ENCODE measurements around the gene AFF3.

The AFF3 gene

DNA sequence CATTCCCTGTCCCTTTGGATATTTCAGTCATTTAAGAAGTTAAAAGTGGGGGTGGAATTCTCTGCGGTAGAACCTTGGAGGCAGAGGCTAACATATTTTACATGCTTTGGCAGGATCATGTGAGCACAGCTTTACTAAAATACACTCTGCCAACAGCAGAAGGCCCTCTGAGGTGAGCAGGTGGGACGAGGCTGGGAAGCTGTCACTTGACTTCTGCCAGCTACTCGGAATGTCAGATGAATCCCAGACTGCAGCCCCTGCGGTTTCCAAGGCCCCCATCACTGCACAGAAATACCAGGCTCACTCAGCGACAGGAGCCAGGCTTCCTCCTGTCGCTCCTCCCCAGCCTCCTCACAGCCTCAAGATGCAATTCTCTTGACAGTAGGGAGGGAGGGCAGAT lies 431.7 kb downstream of the AFF3 start:
- Histone ChIP-seq H3K9ac (no peak overlapping the region), H4K20me1 (no peaks in the 10 kb centered on the region), H3K4me3 (no peak overlapping the region), H3K27me3 (no peaks in the 10 kb centered on the region), H3K27ac (no peak overlapping the region), H3K36me3 (no peaks in the 10 kb centered on the region), H3K9me3 (no peaks in the 10 kb centered on the region), H3K4me2 (no peak overlapping the region), H3K4me1 (no peaks in the 10 kb centered on the region)
- no peak for TF ChIP-seq Cebpa-rat (IDR thresholded peaks at IDR 0.05)

- H3K36me3 ChIP-seq: no peaks in the 10 kb centered on the region
- no peak overlapping the region for H3K4me2 ChIP-seq
- no peak overlapping the region for H3K27ac ChIP-seq
- TF ChIP-seq Cebpa-rat (IDR thresholded peaks at IDR 0.05): no peak
- H3K4me3 ChIP-seq: no peak overlapping the region
- no peak overlapping the region for H3K9ac ChIP-seq
- H4K20me1 ChIP-seq: no peaks in the 10 kb centered on the region
- no peaks in the 10 kb centered on the region for H3K27me3 ChIP-seq
- H3K9me3 ChIP-seq: no peaks in the 10 kb centered on the region
- no peaks in the 10 kb centered on the region for H3K4me1 ChIP-seq
Measured at GRCh38 chr2:99709229-99709628, 433.2 kb downstream of the AFF3 start.

DNA sequence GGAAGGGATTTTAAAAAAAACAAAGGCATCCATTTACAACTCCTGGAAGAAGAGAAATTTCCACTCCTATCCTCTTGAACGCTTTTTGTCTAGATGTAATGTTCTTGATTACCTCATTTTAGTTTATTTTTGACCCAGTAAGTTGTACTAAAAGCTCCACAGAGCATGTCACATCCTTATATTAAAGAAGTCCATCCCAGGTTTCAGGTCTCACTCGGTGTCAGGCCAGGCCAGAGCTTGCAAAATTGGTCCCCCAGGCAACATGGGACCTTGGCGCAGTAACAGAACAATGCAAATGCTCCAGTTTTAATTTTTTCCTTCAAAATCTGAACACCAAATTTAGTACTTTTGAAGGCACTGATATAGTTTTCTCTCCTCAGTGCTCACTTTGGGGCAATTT lies 434.2 kb downstream of the AFF3 start:
- Histone ChIP-seq H3K36me3 (no peaks in the 10 kb centered on the region), H3K4me3 (no peak overlapping the region), H4K20me1 (no peaks in the 10 kb centered on the region), H3K4me1 (no peaks in the 10 kb centered on the region), H3K27me3 (no peaks in the 10 kb centered on the region), H3K9ac (no peak overlapping the region), H3K9me3 (no peaks in the 10 kb centered on the region), H3K4me2 (no peak overlapping the region), H3K27ac (no peak overlapping the region)
- TF ChIP-seq Cebpa-rat (IDR thresholded peaks at IDR 0.05): no peak

- Histone ChIP-seq H3K4me3 (no peak overlapping the region), H3K4me2 (no peak overlapping the region), H3K4me1 (no peaks in the 10 kb centered on the region), H3K9ac (no peak overlapping the region), H3K9me3 (no peaks in the 10 kb centered on the region), H3K36me3 (no peaks in the 10 kb centered on the region), H3K27ac (no peak overlapping the region), H3K27me3 (no peaks in the 10 kb centered on the region), H4K20me1 (no peaks in the 10 kb centered on the region)
- no peak for TF ChIP-seq Cebpa-rat (IDR thresholded peaks at IDR 0.05)
Measured at GRCh38 chr2:99707592-99707991, 434.8 kb downstream of the AFF3 start.

- Histone ChIP-seq H3K4me1 (no peaks in the 10 kb centered on the region), H3K4me2 (no peak overlapping the region), H3K27ac (no peak overlapping the region), H4K20me1 (no peaks in the 10 kb centered on the region), H3K27me3 (no peaks in the 10 kb centered on the region), H3K9ac (no peak overlapping the region), H3K9me3 (no peaks in the 10 kb centered on the region), H3K4me3 (no peak overlapping the region), H3K36me3 (no peaks in the 10 kb centered on the region)
- TF ChIP-seq Cebpa-rat (IDR thresholded peaks at IDR 0.05): no peak
Measured at GRCh38 chr2:99706735-99707134, 435.7 kb downstream of the AFF3 start.

DNA sequence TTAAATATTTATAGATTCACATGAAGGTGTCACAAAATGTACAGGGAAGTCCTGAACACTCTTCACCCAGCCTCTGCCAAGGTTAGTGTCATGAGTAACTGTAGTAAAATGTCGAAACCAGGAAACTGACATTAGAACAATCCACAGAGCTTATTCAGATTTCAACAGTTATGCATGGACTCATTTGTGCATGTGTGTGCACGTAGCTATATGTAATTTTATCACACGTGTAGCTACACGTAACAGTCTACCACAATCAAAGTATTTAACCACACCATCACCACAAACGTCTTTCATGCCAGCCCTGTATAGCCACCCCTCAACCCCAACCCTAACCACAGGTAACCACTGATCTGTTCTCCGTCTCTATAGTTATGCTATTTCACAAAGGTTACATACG lies 440.9 kb downstream of the AFF3 start:
- no peak for TF ChIP-seq Cebpa-rat (IDR thresholded peaks at IDR 0.05)
- H4K20me1 ChIP-seq: no peaks in the 10 kb centered on the region
- H3K27ac ChIP-seq: no peak overlapping the region
- H3K27me3 ChIP-seq: no peaks in the 10 kb centered on the region
- H3K9me3 ChIP-seq: no peaks in the 10 kb centered on the region
- no peaks in the 10 kb centered on the region for H3K4me1 ChIP-seq
- H3K9ac ChIP-seq: no peak overlapping the region
- H3K4me3 ChIP-seq: no peak overlapping the region
- H3K4me2 ChIP-seq: no peak overlapping the region
- H3K36me3 ChIP-seq: no peaks in the 10 kb centered on the region

GRCh38 chr2:99700482-99701398 lies 441.6 kb downstream of the AFF3 start:
- no peaks in the 10 kb centered on the region for H4K20me1 ChIP-seq
- H3K36me3 ChIP-seq: no peaks in the 10 kb centered on the region
- H3K9me3 ChIP-seq: no peaks in the 10 kb centered on the region
- no peaks in the 10 kb centered on the region for H3K27me3 ChIP-seq
- H3K4me1 ChIP-seq: no peaks in the 10 kb centered on the region
- H3K4me3 ChIP-seq: no peak overlapping the region
- no peak overlapping the region for H3K4me2 ChIP-seq
- TF ChIP-seq Cebpa-rat (IDR thresholded peaks at IDR 0.05): no peak
- no peak overlapping the region for H3K9ac ChIP-seq
- H3K27ac ChIP-seq: no peak overlapping the region

GRCh38 chr2:99698896-99699295 lies 443.5 kb downstream of the AFF3 start:
- Histone ChIP-seq H3K4me2 (no peak overlapping the region), H3K4me3 (no peak overlapping the region), H3K9ac (no peak overlapping the region), H4K20me1 (no peaks in the 10 kb centered on the region), H3K4me1 (no peaks in the 10 kb centered on the region), H3K27me3 (no peaks in the 10 kb centered on the region), H3K9me3 (no peaks in the 10 kb centered on the region), H3K36me3 (no peaks in the 10 kb centered on the region), H3K27ac (no peak overlapping the region)
- TF ChIP-seq Cebpa-rat (IDR thresholded peaks at IDR 0.05): no peak

- no peak overlapping the region for H3K4me3 ChIP-seq
- H3K36me3 ChIP-seq: no peaks in the 10 kb centered on the region
- H3K27ac ChIP-seq: no peak overlapping the region
- no peaks in the 10 kb centered on the region for H3K27me3 ChIP-seq
- no peak overlapping the region for H3K4me2 ChIP-seq
- H4K20me1 ChIP-seq: no peaks in the 10 kb centered on the region
- H3K9me3 ChIP-seq: no peaks in the 10 kb centered on the region
- H3K9ac ChIP-seq: no peak overlapping the region
- no peaks in the 10 kb centered on the region for H3K4me1 ChIP-seq
- TF ChIP-seq Cebpa-rat (IDR thresholded peaks at IDR 0.05): no peak
Measured at GRCh38 chr2:99697811-99698568, 444.4 kb downstream of the AFF3 start.

DNA sequence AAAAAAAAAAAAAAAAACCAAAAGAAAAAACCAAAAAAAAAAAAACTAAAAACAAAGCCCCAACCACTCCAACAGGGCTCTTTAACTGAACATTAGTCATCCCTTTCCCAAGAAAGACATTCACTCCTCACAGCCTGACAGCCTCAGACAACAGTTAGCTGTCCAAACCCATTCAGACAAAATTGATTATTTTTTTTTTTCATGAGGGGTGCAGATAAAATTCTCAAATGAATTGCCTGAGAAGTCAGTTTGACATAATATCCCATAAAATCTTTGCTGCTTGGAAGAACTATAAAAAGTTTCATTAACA lies 446.5 kb downstream of the AFF3 start:
- Histone ChIP-seq H3K9me3 (no peaks in the 10 kb centered on the region), H4K20me1 (no peaks in the 10 kb centered on the region; the same call in 1 of the 2 replicates), H3K9ac (no peak overlapping the region), H3K4me1 (no peaks in the 10 kb centered on the region), H3K27ac (no peak overlapping the region), H3K4me3 (no peak overlapping the region), H3K36me3 (no peaks in the 10 kb centered on the region), H3K27me3 (no peaks in the 10 kb centered on the region), H3K4me2 (no peak overlapping the region)
- TF ChIP-seq Cebpa-rat (IDR thresholded peaks at IDR 0.05): no peak

All from BLaER1 (cell line).